Stimulated activated effector memory CD8-positive, alpha-beta T cell treated with anti-CD3 and anti-CD28 coated beads, Interleukin-12 subunit alpha, Interleukin-12 subunit beta, amount 100 ng/mL, for 72 hours (primary cell): ENCODE results near the gene PTPRN2.

Experiments
- ATAC-seq: fragments of 150-1000 bp; cut with Tn5 transposase; 2 replicates; pipeline ENCODE4 v1.10.0; 2021
- DNase-seq, 2 donors: peaks; one replicate each; pipeline ENCODE4 v3.0.0; 2021 to 2022; ENCODE audit warnings: low spot score in 2 of 2
- H3K27ac Mint-ChIP-seq: one replicate; pipeline ENCODE4 v1.8.0; 2022; ENCODE audit warnings: mild to moderate bottlenecking, mixed read lengths
- H3K36me3 Mint-ChIP-seq: one replicate; pipeline ENCODE4 v1.8.0; 2022; ENCODE audit warnings: mild to moderate bottlenecking, mixed read lengths
- H3K4me1 Mint-ChIP-seq: one replicate; pipeline ENCODE4 v1.8.0; 2022; ENCODE audit warnings: mixed read lengths
- H3K4me3 Mint-ChIP-seq: one replicate; pipeline ENCODE4 v1.8.0; 2022; ENCODE audit warnings: mild to moderate bottlenecking, mixed read lengths
- H3K9me3 Mint-ChIP-seq: one replicate; pipeline ENCODE4 v1.8.0; 2022; ENCODE audit warnings: mixed read lengths

Gene PTPRN2

GRCh38 chr7:157615101-157615817 is 972.4 kb downstream of the PTPRN2 start:
- DNase-seq (no peak), ATAC-seq (no peak)
- Mint-ChIP-seq H3K4me3 (no peak overlapping the region), H3K9me3 (no peaks in the 10 kb centered on the region), H3K27ac (no peak overlapping the region), H3K36me3 (no peaks in the 10 kb centered on the region), H3K4me1 (peaks cover 20% of the 10 kb centered on the region)

- Mint-ChIP-seq H3K4me3 (no peak overlapping the region), H3K27ac (no peak overlapping the region), H3K9me3 (no peaks in the 10 kb centered on the region), H3K36me3 (no peaks in the 10 kb centered on the region), H3K4me1 (peaks cover 20% of the 10 kb centered on the region)
- no peak for ATAC-seq
- DNase-seq = no peak
Measured at GRCh38 chr7:157614457-157615020, 973.1 kb downstream of the PTPRN2 start.

GRCh38 chr7:157613575-157614322 is 973.9 kb downstream of the PTPRN2 start:
- DNase-seq (no peak), ATAC-seq (no peak)
- H3K4me1 Mint-ChIP-seq = peaks cover 20% of the 10 kb centered on the region
- H3K4me3 Mint-ChIP-seq = peak overlapping the region; percentile 81
- no peaks in the 10 kb centered on the region for H3K9me3 Mint-ChIP-seq
- H3K36me3 Mint-ChIP-seq = no peaks in the 10 kb centered on the region
- no peak overlapping the region for H3K27ac Mint-ChIP-seq

- DNase-seq = peak; percentile 36 to 71
- no peaks in the 10 kb centered on the region for H3K36me3 Mint-ChIP-seq
- H3K9me3 Mint-ChIP-seq = no peaks in the 10 kb centered on the region
- peaks cover 20% of the 10 kb centered on the region for H3K4me1 Mint-ChIP-seq
- peak overlapping the region; percentile 81 for H3K4me3 Mint-ChIP-seq
- ATAC-seq = peak; percentile 81
- peak overlapping the region; percentile 91 for H3K27ac Mint-ChIP-seq
Measured at GRCh38 chr7:157612664-157613561, 974.7 kb downstream of the PTPRN2 start.

DNA sequence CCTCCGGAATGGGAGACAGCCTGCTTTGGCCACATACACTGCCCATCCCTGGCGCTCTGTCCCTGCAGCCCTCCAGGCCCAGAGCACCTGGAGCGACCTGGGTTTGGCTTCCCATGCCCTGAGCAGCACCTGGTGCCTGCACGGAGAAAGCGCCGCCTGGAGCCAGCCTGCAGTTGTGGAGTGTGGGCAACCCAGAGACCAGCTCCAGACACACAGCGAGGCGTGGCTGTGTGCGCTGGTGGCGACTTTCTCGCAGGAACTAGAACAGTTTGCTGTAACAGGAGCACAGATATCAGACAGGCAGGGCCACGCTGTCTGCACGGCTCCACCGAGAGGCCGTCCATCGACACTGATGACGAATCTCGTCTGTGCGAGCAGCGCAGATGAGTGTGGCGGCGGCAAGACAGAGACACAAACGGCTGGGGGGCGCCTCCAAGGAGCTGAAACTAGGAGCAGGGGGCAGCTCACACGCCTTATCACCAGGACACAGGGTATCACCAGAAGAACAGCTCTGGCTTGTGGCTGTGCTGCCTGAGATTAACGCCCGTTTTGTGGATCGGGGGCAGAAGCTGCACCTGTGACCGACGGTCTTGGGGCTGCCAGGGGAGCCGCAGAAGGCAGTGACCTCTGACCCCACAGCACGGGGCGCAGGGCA is 975.5 kb downstream of the PTPRN2 start:
- peak overlapping the region; percentile 81 for H3K4me3 Mint-ChIP-seq
- H3K36me3 Mint-ChIP-seq = no peaks in the 10 kb centered on the region
- no peaks in the 10 kb centered on the region for H3K9me3 Mint-ChIP-seq
- no peak for ATAC-seq
- peak overlapping the region; percentile 91 for H3K27ac Mint-ChIP-seq
- DNase-seq = no peak
- peaks cover 20% of the 10 kb centered on the region for H3K4me1 Mint-ChIP-seq

DNA sequence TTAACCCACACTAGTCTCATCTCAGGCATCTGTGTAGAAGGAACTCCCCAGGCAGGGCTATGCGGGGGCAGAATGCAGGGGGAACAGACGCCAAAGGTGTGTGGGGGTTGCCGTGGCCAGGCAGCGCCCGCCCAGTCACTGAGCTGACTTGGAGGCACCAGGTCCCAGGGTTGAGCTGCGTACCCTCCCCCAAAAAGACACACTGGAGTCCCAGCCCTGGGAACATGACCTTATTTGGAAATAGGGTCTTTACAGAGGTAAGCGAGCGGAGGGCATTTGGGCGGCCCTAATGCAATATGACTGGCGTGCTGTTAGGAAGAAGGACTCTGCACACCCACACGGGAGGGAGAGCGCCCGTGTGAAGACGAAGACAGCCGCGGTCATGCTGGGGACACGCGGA is 976.3 kb downstream of the PTPRN2 start:
- ATAC-seq (no peak), DNase-seq (no peak)
- H3K9me3 Mint-ChIP-seq = no peaks in the 10 kb centered on the region
- H3K36me3 Mint-ChIP-seq = no peaks in the 10 kb centered on the region
- H3K27ac Mint-ChIP-seq = no peak overlapping the region
- H3K4me3 Mint-ChIP-seq = peak overlapping the region; percentile 81
- peaks cover 20% of the 10 kb centered on the region for H3K4me1 Mint-ChIP-seq

- Mint-ChIP-seq H3K4me3 (peak overlapping the region; percentile 81), H3K27ac (no peak overlapping the region), H3K9me3 (no peaks in the 10 kb centered on the region), H3K4me1 (peaks cover 20% of the 10 kb centered on the region), H3K36me3 (no peaks in the 10 kb centered on the region)
- DNase-seq (no peak), ATAC-seq (no peak)
Measured at GRCh38 chr7:157610671-157611295, 976.8 kb downstream of the PTPRN2 start.

- peaks cover 20% of the 10 kb centered on the region for H3K4me1 Mint-ChIP-seq
- no peak overlapping the region for H3K27ac Mint-ChIP-seq
- ATAC-seq (no peak), DNase-seq (no peak)
- H3K36me3 Mint-ChIP-seq = no peaks in the 10 kb centered on the region
- H3K9me3 Mint-ChIP-seq = no peaks in the 10 kb centered on the region
- no peak overlapping the region for H3K4me3 Mint-ChIP-seq
Measured at GRCh38 chr7:157609932-157610640, 977.5 kb downstream of the PTPRN2 start.

- no peak for ATAC-seq
- H3K9me3 Mint-ChIP-seq = no peaks in the 10 kb centered on the region
- H3K27ac Mint-ChIP-seq = no peak overlapping the region
- no peaks in the 10 kb centered on the region for H3K36me3 Mint-ChIP-seq
- peaks cover 20% of the 10 kb centered on the region for H3K4me1 Mint-ChIP-seq
- H3K4me3 Mint-ChIP-seq = no peak overlapping the region
- DNase-seq = no peak
Measured at GRCh38 chr7:157609516-157609915, 978.1 kb downstream of the PTPRN2 start.

DNA sequence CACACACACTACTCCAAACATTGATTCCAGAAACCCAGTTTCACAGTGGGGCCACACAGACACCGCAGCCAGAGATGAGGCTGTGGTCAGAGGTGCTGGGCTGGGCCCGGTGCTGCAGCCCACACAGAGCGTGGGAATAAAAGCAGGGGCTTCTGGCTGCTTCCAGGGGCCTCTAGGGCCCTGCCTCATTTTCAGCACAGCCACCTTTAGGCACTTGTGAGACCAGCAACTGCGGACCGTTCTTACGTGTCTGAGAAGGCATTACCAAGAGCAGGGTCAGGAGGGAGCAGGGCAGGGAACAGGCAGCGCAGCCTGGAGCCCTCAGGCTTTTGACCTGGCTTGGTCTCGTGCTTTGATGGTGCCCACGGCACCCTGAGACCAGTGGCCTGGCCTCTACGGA is 980.4 kb downstream of the PTPRN2 start:
- H3K9me3 Mint-ChIP-seq = no peaks in the 10 kb centered on the region
- no peak for DNase-seq
- peaks cover 8% of the 10 kb centered on the region for H3K4me1 Mint-ChIP-seq
- no peak overlapping the region for H3K27ac Mint-ChIP-seq
- no peak for ATAC-seq
- no peaks in the 10 kb centered on the region for H3K36me3 Mint-ChIP-seq
- H3K4me3 Mint-ChIP-seq = no peak overlapping the region

DNA sequence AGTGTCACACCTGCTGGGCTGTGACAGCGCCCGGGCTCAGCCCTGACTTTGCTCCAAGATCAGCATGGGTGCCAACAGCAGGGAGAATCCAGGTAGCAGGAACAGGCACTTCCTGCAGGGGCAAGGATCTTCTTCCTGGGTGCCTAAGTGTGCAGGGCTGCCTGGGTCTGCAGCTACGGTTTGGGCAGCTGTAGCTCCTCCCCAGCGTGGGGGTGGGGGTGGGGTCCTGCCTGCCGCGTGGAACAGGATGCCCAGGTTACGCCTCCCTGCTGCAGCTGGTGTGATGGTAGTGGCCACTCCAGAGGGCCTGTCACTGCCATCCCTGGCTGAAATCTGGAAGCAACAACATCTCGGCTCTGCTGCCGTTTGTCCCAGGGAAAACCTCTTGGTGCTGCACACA is 981.5 kb downstream of the PTPRN2 start:
- Mint-ChIP-seq H3K9me3 (no peaks in the 10 kb centered on the region), H3K27ac (no peak overlapping the region), H3K36me3 (no peaks in the 10 kb centered on the region), H3K4me1 (peaks cover under 1% of the 10 kb centered on the region), H3K4me3 (no peak overlapping the region)
- no peak for DNase-seq
- ATAC-seq = no peak

DNA sequence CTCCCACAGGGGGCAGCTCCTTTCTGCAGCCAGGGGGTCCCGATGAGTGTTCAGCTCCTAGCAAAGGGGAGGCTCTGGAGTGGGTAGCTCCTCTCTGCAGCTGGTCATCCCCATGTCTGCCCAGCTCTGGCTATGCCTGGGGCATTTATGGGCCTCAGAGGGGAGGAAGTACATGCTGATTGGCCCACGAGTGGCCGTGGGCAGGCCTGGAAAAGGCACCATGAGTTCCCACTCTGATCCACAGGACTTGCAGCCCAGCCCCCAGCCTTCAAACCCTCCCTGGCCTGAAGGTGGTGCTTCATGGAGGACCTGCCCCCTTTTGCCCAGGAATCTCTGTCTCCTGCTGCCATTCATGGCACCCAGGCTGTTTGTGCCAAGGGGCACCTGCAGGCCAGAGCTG is 982.0 kb downstream of the PTPRN2 start:
- H3K36me3 Mint-ChIP-seq = no peaks in the 10 kb centered on the region
- no peak overlapping the region for H3K4me3 Mint-ChIP-seq
- ATAC-seq (no peak), DNase-seq (no peak)
- H3K4me1 Mint-ChIP-seq = no peaks in the 10 kb centered on the region
- no peak overlapping the region for H3K27ac Mint-ChIP-seq
- H3K9me3 Mint-ChIP-seq = no peaks in the 10 kb centered on the region

DNA sequence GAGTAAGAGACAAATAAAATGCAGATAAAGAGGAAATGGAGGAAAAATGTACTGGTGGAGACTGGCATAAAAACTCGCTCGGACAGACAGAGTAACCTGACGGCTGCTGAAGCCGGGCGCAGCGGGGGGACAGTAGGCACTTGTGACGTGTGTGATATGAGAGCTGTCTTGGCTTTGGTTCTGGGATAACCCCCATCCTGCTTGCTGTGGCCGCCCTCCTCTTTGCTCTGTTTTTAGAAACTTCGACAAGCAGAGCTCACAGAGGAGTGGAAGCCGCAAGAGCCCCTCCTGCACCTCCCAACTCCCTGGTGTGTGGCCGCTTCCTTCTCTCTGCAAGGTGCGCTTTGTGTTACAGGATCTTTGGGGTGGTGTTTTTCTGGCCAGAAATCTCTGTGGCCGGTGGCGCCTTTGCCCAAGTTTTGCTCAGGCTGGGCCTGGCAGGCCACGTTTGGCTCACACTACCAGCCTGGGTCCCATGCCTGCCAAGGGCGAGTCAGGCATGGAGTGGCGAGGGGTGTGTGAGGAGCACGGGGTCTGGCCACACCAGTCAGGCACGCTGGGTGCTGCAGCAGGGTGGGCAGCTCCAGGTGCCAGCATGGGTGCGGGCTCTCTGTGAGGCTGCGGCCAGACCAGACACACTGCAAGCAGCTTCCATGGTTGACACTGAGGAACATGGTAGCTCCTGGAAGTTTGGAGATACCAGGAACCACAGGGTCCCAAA is 982.8 kb downstream of the PTPRN2 start:
- Mint-ChIP-seq H3K9me3 (no peaks in the 10 kb centered on the region), H3K36me3 (no peaks in the 10 kb centered on the region), H3K4me3 (no peak overlapping the region), H3K4me1 (no peaks in the 10 kb centered on the region), H3K27ac (no peak overlapping the region)
- no peak for ATAC-seq
- no peak for DNase-seq
